Measurements from ENCODE around the gene GRIA4. TPM values are rescaled to one million over a fixed set of nuclear protein-coding genes. Genes with fewer than 3 reads are reported as not detected.

The GRIA4 gene
- total RNA-seq (2016; rRNA removed; fragmentation: Illumina TruSeq; extraction: Trizol) (not detected in 2 replicates), polyA plus RNA-seq (2011; rRNA removed) (not detected in 2 replicates), polyA minus RNA-seq (2011; rRNA and poly(A)+ RNA removed; ENCODE audit: low replicate concordance) (not detected in 2 replicates), Bru-seq, nascent RNA (not detected), BruChase-seq, experiment 1, labeled RNA remaining after a 6-hour chase (percentile 0 among the genes with signal in this experiment), BruChase-seq, experiment 2, labeled RNA remaining after a 2-hour chase (not detected)
- total RNA-seq (2016; cell fraction: cytosol; rRNA removed; fragmentation: Illumina TruSeq; extraction: Trizol; ENCODE audit: low read depth), result not detected in 2 replicates
- not detected in 2 replicates for total RNA-seq (2016; cell fraction: insoluble cytoplasmic fraction; rRNA removed; fragmentation: Illumina TruSeq; extraction: Trizol)
- not detected in 2 replicates for total RNA-seq (2016; cell fraction: membrane; rRNA removed; fragmentation: Illumina TruSeq; extraction: Trizol)
- not detected in 2 replicates for total RNA-seq (2016; cell fraction: nucleus; rRNA removed; fragmentation: Illumina TruSeq; extraction: Trizol)
- not detected in 2 replicates for polyA plus RNA-seq (2011; cell fraction: cytosol; rRNA removed)
- not detected in 2 replicates for polyA plus RNA-seq (2011; cell fraction: nucleus; rRNA removed)
- 0.04 TPM in 1 of 2 replicates, not detected in the other for polyA plus RNA-seq (2012)
- polyA plus RNA-seq (2016; cell fraction: cytosol; fragmentation: Illumina TruSeq; extraction: Trizol; ENCODE audit: low read depth), result not detected in 2 replicates
- polyA plus RNA-seq (2016; cell fraction: insoluble cytoplasmic fraction; fragmentation: Illumina TruSeq; extraction: Trizol; ENCODE audit: low read depth), result not detected in 2 replicates
- not detected in 2 replicates for polyA plus RNA-seq (2016; cell fraction: membrane; fragmentation: Illumina TruSeq; extraction: Trizol; ENCODE audit: low read depth)
- not detected in 2 replicates for polyA plus RNA-seq (2016; cell fraction: nucleus; fragmentation: Illumina TruSeq; extraction: Trizol; ENCODE audit: insufficient read depth, low read depth)
- not detected in 2 replicates for polyA minus RNA-seq (2011; cell fraction: cytosol; rRNA and poly(A)+ RNA removed)
- not detected in 2 replicates for polyA minus RNA-seq (2011; cell fraction: nucleus; rRNA and poly(A)+ RNA removed)
- long read RNA-seq, experiment 1, result 0 reads
- long read RNA-seq, experiment 2, result 0 reads

- no peaks in the 10 kb centered on the region for H3K4me1 ChIP-seq (ENCODE audit: insufficient read depth, low read length)
- no peak for TF ChIP-seq DR1 (CRISPR knock-in tag; IDR thresholded peaks at IDR 0.05)
- no peak for TF ChIP-seq ZNF629 (CRISPR knock-in tag; conservative IDR thresholded peaks at IDR 0.05)
- no peak for TF ChIP-seq ZNF720 (CRISPR knock-in tag; IDR thresholded peaks at IDR 0.05)
- no peak for TF ChIP-seq REL (CRISPR knock-in tag; conservative IDR thresholded peaks at IDR 0.05)
- no peak for TF ChIP-seq ATRX (CRISPR knock-in tag; IDR thresholded peaks at IDR 0.05; ENCODE audit: borderline replicate concordance)
- TF ChIP-seq ZNF788 (CRISPR knock-in tag; IDR thresholded peaks at IDR 0.05; ENCODE audit: borderline replicate concordance), result no peak
- TF ChIP-seq IRX3 (CRISPR knock-in tag; IDR thresholded peaks at IDR 0.05; ENCODE audit: borderline replicate concordance, low read depth), result no peak
- TF ChIP-seq NAIF1 (CRISPR knock-in tag; IDR thresholded peaks at IDR 0.05; ENCODE audit: borderline replicate concordance), result no peak
- no peak for TF ChIP-seq TFDP2 (CRISPR knock-in tag; IDR thresholded peaks at IDR 0.05)
- no peak within 1 kb of the TSS for H3K4me3 ChIP-seq (replicated peaks in 1 of 3; ENCODE audit: insufficient read depth in 1 of 3, low read depth in 2 of 3, low read length in 3 of 3)
- H3K27ac ChIP-seq (ENCODE audit: extremely low read length, insufficient read depth, low read length), result no peak within 1 kb of the TSS
- ATAC-seq (peak; percentile 32; the same call in 1 of the 3 replicates), FAIRE-seq (no peak), DNase-seq (ENCODE audit: low spot score) (no peak)
- POLR2A ChIA-PET, result no interaction called here
- peaks cover 0 to 6% of the 10 kb centered on the region in 2 experiments; a peak in 2 of 5 replicates for H3K27me3 ChIP-seq (ENCODE audit: control insufficient read depth in 1 of 2, insufficient read depth in 2 of 2, low read length in 2 of 2)
- no peaks in the 10 kb centered on the region for H4K20me1 ChIP-seq (ENCODE audit: insufficient read depth, low read length)
- H3K9me3 ChIP-seq (ENCODE audit: low read length), result no peaks in the 10 kb centered on the region
- H3K79me2 ChIP-seq (ENCODE audit: insufficient read depth, low read length), result no peaks in the 10 kb centered on the region
- no peak within 1 kb of the TSS for H3K4me2 ChIP-seq (ENCODE audit: low read depth, low read length)
- CTCF ChIA-PET (ENCODE audit: low intra/inter-chr PET ratio, low total read pairs), result no interaction called here
- H2AFZ ChIP-seq (ENCODE audit: low read length), result no peak within 1 kb of the TSS
- WGBS (ENCODE audit: low lambda C conversion rate), result 38% methylated on average over 35 of the region's 54 CpGs
- intact Hi-C loops (cut with micrococcal nuclease; ENCODE audit: unreplicated experiment) (no loop called here), in situ Hi-C loops (cut with HindIII; ENCODE audit: extremely low pct_ligation_motif_present, low pct_unique_long_range_greater_than_20kb) (no loop called here)
- H3K36me3 ChIP-seq (replicated peaks in 1 of 2; ENCODE audit: control insufficient read depth in 1 of 2, insufficient read depth in 2 of 2, low read length in 2 of 2), result no peaks in the 10 kb centered on the region
- BruUV-seq (replicated peaks), result no TSS peak
- no peak within 1 kb of the TSS for H3K9ac ChIP-seq (ENCODE audit: insufficient read depth, low read depth, low read length)
These were observed at the start of gene GRIA4 for GRCh38 chr11:105609832-105610781. Gene GRIA4 (plus strand): TSS chr11:105610073. CDS start chr11:105610998, 925 bp downstream.
